ENCODE measurements around the gene COPA.

The COPA gene

GRCh38 chr1:160374306-160375110 lies 31.5 kb upstream of the COPA start:
- Histone ChIP-seq H3K4me1 (no peaks in the 10 kb centered on the region), H3K9me3 (no peaks in the 10 kb centered on the region), H3K4me3 (ENCODE audit: low read depth, low read length) (no peak overlapping the region), H3K27me3 (0 out of 2 replicates have a peak, but pooled peaks cover 2% of the 10 kb centered on the region), H3K36me3 (no peaks in the 10 kb centered on the region)
- TF ChIP-seq, protein P1, sequence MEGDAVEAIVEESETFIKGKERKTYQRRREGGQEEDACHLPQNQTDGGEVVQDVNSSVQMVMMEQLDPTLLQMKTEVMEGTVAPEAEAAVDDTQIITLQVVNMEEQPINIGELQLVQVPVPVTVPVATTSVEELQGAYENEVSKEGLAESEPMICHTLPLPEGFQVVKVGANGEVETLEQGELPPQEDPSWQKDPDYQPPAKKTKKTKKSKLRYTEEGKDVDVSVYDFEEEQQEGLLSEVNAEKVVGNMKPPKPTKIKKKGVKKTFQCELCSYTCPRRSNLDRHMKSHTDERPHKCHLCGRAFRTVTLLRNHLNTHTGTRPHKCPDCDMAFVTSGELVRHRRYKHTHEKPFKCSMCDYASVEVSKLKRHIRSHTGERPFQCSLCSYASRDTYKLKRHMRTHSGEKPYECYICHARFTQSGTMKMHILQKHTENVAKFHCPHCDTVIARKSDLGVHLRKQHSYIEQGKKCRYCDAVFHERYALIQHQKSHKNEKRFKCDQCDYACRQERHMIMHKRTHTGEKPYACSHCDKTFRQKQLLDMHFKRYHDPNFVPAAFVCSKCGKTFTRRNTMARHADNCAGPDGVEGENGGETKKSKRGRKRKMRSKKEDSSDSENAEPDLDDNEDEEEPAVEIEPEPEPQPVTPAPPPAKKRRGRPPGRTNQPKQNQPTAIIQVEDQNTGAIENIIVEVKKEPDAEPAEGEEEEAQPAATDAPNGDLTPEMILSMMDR (IDR thresholded peaks at IDR 0.05; ENCODE audit: low read depth, low read length): no peak
- no peak for DNase-seq

DNA sequence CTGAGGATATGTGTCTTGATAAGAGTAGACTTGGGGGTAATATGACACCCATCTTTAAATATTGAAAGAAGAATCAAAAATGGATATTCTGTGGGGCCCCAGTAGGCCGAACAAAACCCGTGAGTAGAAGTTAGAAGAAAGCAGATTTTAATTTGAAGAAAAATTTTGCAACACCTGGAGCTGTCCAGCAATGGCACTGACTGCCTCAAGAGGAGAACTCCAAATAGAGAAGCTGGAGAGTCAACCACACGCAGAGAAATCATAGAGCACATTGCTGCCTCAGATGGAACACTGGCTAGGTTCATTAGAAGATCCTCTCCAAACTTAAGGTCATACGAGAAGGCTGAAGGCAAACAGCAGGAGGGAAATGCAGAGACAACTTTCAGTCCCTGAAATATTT lies 30.6 kb upstream of the COPA start:
- no peak overlapping the region for H3K4me3 ChIP-seq (ENCODE audit: low read depth, low read length)
- DNase-seq: no peak
- H3K27me3 ChIP-seq: no peaks in the 10 kb centered on the region
- TF ChIP-seq, protein P1 (IDR thresholded peaks at IDR 0.05; ENCODE audit: low read depth, low read length): no peak
- H3K4me1 ChIP-seq: no peaks in the 10 kb centered on the region
- no peaks in the 10 kb centered on the region for H3K36me3 ChIP-seq
- H3K9me3 ChIP-seq: no peaks in the 10 kb centered on the region

GRCh38 chr1:160371756-160372155 lies 28.7 kb upstream of the COPA start:
- TF ChIP-seq, protein P1 (IDR thresholded peaks at IDR 0.05; ENCODE audit: low read depth, low read length): no peak
- Histone ChIP-seq H3K36me3 (no peaks in the 10 kb centered on the region), H3K4me3 (ENCODE audit: low read depth, low read length) (no peak overlapping the region), H3K27me3 (no peaks in the 10 kb centered on the region), H3K9me3 (no peaks in the 10 kb centered on the region), H3K4me1 (no peaks in the 10 kb centered on the region)
- DNase-seq: no peak

DNA sequence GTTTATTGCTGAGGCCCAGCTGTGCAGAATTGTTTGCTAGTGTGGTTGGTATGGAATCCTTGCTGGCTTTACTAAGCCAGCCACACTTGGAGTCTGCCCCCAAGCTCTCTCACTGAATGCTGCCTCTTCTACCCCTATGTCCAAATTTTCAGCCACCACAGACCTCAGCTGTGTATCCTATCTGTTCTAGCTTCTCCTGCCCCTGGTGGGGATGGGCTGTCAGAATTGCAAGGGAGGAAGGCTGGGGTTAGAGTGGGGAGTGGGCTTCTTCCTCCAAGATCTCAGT lies 28.2 kb upstream of the COPA start:
- TF ChIP-seq, protein P1 (IDR thresholded peaks at IDR 0.05; ENCODE audit: low read depth, low read length): no peak
- H3K27me3 ChIP-seq: no peaks in the 10 kb centered on the region
- no peaks in the 10 kb centered on the region for H3K36me3 ChIP-seq
- no peaks in the 10 kb centered on the region for H3K9me3 ChIP-seq
- no peak for DNase-seq
- H3K4me3 ChIP-seq (ENCODE audit: low read depth, low read length): no peak overlapping the region
- H3K4me1 ChIP-seq: no peaks in the 10 kb centered on the region

DNA sequence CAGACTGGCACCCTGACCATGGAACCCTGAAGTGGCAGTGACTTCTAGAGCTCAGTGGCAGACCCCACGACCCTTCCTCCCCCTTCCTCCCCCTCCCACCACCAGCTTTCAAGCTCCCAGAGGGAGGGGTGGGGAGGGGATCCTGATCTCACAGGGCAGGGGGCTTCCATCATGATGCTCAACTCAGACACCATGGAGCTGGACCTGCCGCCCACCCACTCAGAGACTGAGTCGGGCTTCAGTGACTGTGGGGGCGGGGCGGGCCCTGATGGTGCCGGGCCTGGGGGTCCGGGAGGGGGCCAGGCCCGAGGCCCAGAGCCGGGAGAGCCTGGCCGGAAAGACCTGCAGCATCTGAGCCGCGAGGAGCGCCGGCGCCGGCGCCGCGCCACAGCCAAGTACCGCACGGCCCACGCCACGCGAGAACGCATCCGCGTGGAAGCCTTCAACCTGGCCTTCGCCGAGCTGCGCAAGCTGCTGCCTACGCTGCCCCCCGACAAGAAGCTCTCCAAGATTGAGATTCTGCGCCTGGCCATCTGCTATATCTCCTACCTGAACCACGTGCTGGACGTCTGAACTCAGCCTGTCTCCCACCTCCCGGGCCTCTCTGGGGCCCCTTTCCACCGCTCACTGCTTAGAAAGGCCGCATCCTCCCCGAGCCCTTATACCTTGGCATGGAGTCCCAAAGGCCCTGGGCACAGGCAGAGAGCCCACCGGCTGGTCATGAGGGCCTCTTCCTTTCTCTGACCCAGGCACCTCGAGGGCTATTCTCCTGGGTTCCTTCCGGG lies 27.7 kb upstream of the COPA start:
- TF ChIP-seq, protein P1 (IDR thresholded peaks at IDR 0.05; ENCODE audit: low read depth, low read length): no peak

DNA sequence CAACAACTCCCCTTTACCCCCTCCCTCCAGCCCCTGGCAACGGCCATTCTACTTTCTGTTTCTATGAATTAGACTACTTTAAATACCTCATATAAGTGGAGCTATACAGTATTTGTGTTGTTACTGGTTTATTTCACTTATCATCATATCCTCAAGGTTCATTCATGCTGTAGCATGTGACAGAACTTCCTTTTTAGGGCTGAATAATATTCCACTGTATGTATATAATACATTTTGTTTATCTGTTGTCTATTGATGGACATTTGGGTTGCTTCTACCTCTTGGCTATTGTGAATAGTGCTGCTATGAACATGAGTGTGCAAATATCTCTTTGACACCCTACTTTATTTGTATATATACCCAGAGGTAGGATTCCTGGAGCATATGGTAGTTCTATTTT lies 26.0 kb upstream of the COPA start:
- Histone ChIP-seq H3K27me3 (no peaks in the 10 kb centered on the region), H3K36me3 (no peaks in the 10 kb centered on the region), H3K4me3 (ENCODE audit: low read depth, low read length) (no peak overlapping the region)

More for the DNA sequence above, 27.7 kb upstream of the COPA start:
- H3K9me3 ChIP-seq: no peaks in the 10 kb centered on the region
- no peaks in the 10 kb centered on the region for H3K27me3 ChIP-seq
- H3K4me3 ChIP-seq (ENCODE audit: low read depth, low read length): no peak overlapping the region
- no peaks in the 10 kb centered on the region for H3K36me3 ChIP-seq
- DNase-seq: no peak
- H3K4me1 ChIP-seq: no peaks in the 10 kb centered on the region

More for the DNA sequence above, 26.0 kb upstream of the COPA start:
- DNase-seq: no peak
- TF ChIP-seq, protein P1 (IDR thresholded peaks at IDR 0.05; ENCODE audit: low read depth, low read length): no peak
- Histone ChIP-seq H3K4me1 (no peaks in the 10 kb centered on the region), H3K9me3 (no peaks in the 10 kb centered on the region)

Data from BE2C (cell line).